ENCODE measurements around the gene CRHBP.
"Not testable (repeated sequence)": the region's sequence is repeated elsewhere in the genome, so short reads cannot be mapped to it uniquely, and the experiment has no call there.

Gene CRHBP

DNA sequence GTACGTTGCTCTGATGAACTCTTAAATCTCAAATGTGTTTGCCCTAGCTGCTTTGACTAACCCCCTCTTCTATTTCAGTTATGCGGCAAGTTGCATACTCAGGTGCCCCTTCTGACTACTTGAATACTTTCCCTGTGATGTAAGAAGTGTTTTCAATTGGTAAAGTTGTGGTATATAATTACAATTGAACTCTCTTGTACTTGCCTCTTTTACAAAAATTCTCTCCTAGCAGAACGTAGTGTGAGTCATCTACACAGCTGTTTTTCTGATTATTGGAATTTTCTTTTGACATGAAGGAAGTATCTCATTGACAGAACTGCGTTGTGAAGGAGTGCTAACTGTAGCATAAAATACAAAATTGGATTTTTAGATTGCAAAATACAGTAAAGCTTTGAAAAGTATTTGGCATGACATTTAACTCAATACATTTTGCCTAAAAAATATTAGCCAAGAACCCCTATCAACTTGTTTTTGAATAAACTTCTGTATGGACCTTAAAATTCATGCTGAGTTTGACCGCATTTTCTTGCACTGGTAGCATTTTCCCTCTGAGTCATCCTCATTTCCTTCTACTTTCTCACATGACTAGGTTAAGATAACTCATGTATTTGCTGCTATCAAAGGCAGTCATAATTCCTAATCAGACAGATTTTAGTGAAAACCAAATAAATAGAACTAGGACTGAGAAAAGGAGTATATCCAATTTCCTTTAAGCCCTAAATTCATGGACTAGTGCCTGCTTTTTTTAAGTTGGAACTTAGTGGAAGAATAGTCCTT lies 6.3 kb downstream of the CRHBP start:
- DNase-seq (ENCODE audit: low read depth) = no peak

DNA sequence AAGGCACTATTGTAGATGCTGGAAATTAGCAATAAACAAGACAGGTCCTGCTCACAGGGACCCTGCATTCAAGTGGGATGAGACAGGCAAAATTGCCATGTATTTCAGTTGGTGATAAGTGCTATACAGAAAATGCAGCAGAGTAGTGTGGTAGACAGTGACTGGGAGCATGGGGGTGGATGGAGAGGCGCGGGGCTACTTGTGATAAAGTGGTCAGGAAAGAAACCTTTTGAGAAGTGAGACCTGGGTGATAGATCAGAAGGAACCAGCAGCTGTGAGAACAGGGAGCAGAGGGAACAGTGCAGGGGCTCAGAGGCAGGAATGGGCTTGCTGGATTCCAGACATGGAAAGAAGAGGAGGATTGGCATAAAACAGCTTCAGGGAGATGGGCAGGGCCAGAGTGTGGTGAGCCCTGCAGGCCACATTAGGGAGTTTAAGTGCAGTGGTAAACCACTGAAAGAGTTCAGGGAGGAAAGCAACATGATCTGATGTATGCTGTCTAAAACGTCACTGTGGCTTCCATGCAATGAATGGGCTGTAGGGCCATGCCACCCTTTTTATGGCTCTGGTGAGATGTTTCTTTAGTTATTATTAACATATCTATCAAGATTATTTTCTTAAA lies 7.3 kb downstream of the CRHBP start:
- no peak for DNase-seq (ENCODE audit: low read depth)

DNA sequence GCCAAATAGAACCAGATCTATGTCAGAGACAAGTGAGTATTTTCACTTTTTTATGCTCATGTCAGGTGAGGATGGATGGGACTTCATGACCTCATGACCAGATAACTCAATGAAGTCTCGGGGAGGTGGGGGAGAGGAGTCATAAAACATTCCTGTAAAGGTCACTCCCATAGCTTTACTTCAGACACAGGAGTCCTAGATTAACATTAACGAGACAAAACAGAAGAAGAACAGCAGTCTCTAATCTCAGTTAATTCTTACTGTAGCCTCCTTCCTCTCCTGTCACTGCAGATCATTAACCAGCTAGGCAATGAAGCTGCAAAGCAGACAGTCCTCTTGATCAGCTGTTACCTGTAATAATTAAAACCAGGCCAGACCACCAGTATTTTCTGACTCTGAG lies 11.2 kb downstream of the CRHBP start:
- DNase-seq (ENCODE audit: low read depth) = no peak

DNA sequence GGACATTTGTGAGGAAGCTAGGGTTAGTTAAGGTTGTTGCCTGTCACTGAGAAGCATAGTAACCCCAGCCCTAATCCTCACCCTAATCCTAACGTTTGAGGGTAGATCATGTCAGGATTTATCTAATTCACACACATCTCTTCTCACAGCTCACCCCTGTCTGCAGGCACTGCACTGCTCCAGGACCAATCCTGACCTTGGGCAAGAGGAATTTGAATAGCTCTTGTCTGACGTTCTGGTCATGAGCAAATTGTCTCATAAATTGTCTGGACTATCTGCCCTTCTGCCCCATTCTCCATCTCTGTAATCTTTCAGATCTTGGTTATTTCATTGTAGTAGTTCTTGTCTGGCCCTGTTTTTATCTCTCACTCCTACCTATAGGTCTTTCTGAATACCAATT lies 18.7 kb downstream of the CRHBP start:
- no peak for DNase-seq (ENCODE audit: low read depth)

DNA sequence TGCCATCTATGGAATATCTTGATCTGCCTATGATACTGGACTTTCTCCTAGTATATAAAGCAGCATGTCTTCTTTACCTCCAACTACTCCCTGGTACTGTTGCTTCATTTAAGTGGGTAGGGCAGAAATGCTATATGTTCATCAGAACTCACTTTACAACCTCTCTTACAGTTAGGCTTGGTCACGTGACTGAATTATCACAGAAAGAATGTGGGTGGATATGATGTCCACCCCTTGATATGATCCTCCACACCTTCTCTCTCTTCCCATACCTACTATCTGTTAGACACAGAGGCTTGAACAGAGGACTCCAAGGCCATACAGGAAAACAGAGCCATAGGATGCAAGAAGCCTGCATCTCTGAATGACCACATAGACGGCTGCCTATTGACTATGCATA lies 19.8 kb downstream of the CRHBP start:
- no peak for DNase-seq (ENCODE audit: low read depth)

DNA sequence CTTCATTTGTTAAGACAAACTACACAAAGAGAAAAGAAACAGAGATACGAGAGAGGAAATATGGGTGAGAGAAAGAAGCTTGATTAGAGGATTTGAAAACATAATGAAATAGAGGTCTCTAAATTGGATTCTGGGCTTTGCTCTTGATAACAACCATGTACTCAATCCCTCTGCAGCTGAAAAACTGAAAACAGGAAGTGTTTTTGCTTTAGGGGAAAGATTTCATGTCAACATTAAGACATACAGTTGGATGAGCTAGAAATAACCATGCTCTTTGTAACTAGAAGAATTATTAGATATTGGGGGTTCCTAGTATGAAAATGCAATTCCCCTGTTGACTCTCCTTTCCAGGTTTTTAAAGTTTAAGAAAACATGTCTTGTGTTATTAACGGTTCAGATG lies 21.9 kb downstream of the CRHBP start:
- DNase-seq (ENCODE audit: low read depth) = no peak

DNA sequence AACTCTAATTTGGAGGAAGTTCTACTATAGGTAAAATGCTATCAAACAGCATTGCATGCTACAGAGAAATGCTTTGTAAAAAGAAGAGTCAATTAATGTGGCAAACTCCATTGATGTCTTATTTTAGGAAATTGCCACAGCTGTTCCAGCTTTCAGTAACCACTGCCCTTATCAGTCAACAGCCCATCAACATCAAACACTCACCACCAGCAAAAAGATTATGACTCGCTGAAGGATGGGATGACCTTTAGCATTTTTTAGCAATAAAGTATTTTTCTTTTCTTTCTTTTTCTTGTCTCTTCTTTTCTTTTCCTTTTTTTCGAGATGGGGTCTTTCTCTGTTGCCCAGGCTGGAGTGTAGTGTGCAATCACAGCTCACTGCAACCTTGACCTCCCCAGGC lies 26.0 kb downstream of the CRHBP start:
- DNase-seq (ENCODE audit: low read depth) = no peak

DNA sequence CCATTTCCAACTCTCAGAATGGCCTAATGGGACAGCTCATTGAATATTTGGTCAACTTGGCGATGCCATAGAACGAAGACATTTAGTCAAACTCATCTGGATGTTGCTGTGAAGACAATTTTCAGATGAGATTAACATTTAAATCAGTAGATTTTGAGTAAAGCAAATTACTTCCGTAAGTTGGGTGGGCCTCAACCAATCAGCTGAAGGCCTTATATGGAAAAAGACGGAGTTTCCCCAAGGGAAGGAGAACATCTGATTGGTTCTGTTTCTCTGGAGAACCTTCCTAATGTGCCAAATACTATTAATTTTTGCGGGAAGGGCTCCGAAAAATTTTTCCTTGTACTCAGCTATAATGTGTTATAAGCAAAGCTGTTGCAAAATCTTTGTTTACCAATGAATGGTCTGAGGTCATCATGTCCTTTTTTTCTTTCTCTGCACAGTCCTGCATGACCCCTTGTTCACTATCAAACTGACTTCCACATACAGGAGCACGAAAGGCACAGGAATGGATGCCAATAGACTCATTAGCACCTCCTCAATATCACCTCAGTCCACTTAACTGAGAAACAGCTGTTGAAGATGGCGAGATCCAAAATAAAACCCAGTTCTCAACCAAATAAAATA lies 27.8 kb downstream of the CRHBP start:
- no peak for DNase-seq (ENCODE audit: low read depth)

DNA sequence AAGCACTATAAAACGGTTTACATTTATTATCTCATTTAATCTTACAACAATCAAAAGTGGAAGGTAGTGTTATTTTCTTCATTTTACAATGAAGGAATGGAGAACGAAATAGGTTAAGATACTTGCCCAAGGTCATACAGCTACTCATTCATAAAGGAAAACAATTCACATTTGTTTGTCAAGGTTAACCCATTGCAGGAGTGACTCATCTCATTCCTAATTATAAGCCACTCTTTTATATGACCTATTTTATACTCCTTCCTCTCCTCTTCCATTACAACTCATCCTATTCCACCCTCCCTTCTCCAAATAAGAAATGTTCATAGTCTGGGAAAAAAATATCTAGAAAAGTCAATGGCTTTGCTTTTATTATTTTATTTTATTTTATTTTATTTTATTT lies 29.6 kb downstream of the CRHBP start:
- no peak for DNase-seq (ENCODE audit: low read depth)

DNA sequence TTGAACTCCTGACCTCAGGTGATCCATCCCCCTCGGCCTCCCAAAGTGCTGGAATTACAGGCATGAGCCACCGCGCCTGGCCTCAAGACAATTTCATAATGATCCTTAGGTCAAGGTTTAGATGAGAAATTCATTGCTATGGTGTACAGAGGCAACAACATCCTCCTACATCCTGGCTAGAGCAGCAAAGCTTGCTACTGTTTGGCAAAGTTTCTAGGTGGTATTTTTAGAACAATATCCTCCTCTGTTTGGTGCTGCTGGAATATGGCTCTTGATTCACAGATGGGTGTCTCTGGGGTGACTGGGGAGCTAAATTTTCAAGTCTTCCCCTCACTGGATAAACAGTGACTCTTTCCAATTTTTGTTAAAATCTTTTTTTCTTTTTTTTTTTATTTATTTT lies 30.6 kb downstream of the CRHBP start:
- no peak for DNase-seq (ENCODE audit: low read depth)

DNA sequence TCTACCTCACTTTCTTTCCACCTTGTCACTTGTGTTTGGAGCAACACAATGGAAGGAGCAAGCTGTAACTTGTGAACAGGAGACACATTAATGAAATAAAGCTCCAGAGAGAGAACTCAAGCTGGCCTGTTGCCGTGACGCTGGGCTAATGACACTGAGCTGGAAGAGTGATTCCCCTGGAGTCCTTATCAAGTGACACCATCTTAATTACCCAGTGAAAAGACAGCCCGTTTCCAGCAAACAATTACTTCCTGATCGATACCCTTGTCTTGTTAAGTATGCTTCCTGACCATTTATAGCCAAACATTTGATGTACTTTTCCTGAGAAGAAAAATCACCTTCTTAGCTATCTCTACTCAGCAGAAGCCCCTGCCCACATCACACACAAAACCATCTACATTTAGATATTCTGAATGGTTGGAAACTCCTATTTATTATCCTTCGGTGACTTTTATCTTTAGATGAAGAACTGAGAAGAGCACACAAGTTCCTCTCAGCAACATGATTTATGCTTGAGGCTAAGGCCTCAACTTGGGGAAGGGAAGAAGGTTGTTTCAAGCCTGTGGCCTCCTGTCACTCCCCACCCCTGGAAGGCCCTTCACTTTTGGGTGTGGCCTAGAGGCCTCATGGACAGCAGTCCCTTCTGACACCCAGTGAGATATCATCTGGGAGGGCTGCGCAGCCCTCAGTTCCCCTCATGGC lies 34.1 kb downstream of the CRHBP start:
- no peak for DNase-seq (ENCODE audit: low read depth)

DNA sequence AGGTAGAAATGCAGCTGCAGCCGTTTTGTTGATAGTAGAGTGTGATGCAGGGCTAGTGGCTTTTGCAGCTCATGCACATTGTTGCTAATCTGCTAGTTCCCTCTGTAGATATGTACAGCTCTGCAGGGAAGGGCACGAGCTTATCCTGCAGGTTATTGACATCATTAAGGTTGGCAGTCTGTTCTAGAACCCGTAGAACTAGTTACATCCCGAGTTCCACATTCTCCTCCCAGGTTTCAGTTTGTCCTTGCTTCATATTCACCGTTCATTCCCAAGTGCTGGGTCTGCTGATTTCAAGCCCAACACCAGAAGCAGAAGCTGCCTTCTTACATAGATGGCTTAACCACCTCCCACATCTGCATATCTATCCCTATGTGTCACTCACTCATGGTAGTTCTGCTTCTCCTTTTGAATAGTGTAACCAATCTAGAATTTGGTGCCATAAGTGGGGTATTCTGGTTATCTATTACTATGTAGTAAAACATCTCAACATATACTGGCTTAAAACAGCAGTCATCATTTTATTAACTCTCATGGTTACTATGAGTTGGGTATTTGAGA lies 38.1 kb downstream of the CRHBP start:
- no peak for DNase-seq (ENCODE audit: low read depth)

DNA sequence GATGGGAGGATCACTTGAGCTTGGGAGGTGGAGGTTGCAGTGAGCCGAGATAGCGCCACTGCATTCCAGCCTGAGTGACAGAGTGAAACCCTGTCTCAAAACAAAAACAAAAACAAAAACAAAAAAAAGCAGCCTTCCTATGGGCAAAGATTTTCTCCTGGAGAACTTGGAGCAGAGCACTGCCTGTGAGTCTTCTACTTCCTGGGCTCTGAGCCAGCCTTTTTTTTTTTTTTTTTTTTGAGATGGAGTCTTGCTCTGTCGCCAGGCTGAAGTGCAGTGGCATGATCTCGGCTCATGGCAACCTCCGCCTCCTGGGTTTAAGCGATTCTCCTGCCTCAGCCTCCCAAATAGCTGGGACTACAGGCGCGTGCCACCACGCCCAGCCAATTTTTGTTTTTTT lies 40.6 kb downstream of the CRHBP start:
- not testable (repeated sequence) for DNase-seq (ENCODE audit: low read depth)

DNA sequence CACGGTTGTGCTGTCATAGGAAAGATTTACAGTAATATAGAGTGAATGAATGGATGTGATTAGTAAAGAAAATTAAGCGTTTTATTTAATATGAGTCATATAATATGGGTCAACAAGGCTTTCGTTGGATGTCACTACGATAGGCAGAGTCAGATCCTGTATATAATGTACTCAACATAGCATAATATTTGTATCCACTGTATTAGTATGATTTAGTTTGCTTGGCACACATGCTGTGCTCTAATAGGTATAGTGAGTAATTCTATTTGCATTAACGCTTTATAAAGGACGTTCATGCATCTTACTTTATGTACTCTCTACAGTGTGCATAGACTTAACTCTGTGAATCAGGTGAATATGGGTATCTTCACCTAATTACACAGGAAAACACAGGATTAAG lies 41.5 kb downstream of the CRHBP start:
- DNase-seq (ENCODE audit: low read depth) = no peak

DNA sequence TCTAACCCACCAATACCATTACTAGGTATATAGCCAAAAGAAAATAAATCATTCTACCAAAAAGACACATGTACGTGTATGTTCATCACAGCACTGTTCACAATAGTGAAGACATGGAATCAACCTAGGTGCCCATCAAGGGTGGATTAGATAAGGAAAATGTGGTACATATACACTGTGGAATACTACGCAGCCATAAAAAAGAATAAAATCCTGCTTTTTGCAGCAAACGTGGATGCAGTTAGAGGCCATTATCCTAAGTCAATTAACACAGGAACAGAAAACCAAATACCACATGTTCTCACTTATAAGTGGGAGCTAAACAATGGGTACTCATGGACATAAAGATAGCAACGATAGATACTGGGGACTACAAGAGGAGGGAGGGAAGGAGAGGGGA lies 45.4 kb downstream of the CRHBP start:
- not testable (repeated sequence) for DNase-seq (ENCODE audit: low read depth)

DNA sequence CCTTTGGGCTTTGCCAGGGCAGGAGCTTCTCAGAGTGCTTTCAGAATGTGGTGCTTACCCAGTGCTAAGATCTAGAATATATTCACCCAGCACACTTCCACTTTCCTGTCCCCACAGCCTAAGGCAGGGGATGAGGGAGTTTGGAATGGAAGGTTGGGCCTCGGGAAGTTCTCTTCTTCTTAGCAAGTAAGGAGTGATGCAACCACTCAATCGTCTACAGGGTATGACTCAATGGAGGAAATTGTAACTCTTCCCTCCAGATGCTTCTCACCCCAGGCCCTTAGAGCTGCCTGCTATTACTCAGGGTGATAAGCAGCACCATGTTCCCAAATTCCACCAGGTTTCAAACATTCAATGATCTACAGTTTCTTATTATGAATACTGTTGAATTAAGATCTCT lies 46.6 kb downstream of the CRHBP start:
- DNase-seq (ENCODE audit: low read depth) = no peak

DNA sequence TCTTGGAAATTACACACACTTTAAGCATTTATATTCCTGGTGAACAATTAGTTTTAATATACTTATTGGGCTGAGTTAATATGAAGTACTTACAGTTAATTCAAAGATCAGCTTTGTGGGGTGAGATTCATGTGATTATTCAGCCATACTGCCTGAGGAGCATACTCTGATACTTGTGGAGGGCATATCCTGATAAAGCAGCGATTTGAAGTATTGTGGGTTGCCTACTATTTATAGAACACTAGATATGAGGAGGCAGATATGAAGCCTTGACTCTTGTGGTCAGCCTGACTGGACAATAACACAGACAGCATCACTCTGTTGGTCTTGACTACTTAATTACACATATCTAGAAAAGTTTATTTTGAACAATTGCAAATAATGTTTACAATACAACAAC lies 50.4 kb downstream of the CRHBP start:
- no peak for DNase-seq (ENCODE audit: low read depth)

DNA sequence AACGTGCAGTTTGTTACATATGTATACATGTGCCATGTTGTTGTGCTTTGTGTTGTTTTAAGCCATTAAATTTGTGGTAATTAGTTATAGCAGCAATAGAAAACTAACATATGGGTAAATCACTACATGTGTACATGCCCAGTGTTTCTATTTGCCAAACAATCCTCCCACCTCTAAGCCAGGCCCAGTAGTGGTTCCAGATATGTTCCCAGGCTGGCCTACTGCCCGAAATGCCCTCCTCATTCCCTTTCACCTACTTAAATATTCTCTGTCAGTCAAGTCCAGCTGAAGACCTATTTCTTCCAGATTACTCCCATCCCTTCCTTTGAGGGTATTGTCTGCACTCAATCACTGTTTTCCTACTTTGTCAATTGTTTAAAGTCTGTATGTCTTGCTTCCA lies 53.3 kb downstream of the CRHBP start:
- DNase-seq (ENCODE audit: low read depth) = no peak

DNA sequence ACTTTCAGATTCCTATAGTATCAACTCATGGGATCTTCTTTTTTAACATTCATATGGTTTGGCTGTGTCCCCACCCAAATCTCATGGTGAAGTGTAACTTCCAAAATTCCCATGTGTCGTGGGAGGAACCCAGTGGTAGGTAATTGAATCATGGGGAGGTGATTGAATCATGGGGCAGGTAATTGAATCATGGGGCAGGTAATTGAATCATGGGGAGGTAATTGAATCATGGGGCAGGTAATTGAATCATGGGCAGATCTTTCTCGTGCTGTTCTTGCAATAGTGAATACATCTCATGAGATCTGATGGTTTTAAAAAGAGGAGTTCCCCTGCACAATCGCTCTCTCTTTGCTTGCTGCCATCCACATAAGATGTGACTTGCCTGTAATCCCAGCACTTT lies 55.6 kb downstream of the CRHBP start:
- no peak for DNase-seq (ENCODE audit: low read depth)

DNA sequence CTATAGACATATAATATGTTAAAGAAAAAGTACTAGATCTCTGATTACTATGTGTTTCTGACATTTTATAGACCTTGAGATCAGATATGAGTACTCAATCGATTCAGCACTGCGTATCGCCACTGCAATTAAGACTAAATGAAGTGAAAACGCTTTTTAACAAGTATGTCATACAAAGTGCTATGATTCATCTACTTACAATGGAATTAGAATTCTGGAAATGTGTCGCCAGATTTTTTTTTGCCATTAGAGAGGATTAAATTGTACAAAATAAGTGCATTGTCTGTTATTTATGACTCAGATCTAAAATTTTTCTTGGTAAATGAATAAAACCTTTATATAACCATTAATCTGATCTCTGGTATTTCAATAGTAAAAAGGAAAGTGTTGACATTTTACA lies 57.4 kb downstream of the CRHBP start:
- no peak for DNase-seq (ENCODE audit: low read depth)

DNA sequence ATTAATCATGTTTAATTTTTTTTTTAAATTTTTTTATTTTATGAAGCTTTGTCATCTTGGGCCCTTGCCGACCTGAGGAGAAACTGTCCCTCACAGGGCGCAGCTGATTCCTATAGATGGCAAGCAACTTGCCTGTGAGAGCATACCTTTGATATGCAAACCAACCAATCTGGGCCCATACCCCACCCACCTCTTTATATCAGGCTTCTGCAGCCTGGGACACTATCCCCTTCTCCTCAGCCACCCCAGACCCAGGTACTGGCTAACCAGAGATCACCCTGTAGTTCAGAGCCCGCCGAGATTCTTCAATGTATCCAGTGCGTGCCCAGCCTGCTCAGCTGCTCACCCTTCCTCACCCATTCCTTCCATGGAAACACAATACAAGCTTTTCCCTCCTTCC lies 58.7 kb downstream of the CRHBP start:
- DNase-seq (ENCODE audit: low read depth) = no peak

DNA sequence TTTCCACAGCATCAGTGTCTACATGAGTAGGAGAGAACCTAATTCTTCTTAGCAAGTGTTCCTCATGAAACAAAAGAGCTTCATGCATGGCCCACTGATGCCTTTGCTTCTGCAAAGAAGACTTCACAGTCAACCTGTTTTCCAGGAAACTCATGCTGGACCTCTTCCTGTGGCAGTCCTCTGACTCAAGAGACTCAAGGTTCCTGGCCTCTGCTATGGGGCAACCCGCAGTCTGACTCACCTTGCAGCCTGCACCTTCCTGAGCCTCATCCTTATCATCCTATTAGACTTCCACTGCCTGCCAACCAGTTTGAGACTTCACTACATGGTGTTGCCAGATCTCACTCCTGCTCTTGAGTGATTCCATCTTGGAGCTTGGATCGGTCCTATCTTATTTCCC lies 59.8 kb downstream of the CRHBP start:
- no peak for DNase-seq (ENCODE audit: low read depth)

Data from stimulated activated CD8-positive, alpha-beta memory T cell treated with anti-CD3 and anti-CD28 coated beads, Interleukin-4, amount 100 ng/mL, for 24 hours (primary cell).